Heart right ventricle (tissue), 16 donors: Measurements from ENCODE around the gene TRIM16. TPM values are rescaled to one million over a fixed set of nuclear protein-coding genes. Genes with fewer than 3 reads are reported as not detected.
"Not testable (repeated sequence)": the region's sequence is repeated elsewhere in the genome, so short reads cannot be mapped to it uniquely, and the experiment has no call there.

Experiments used
- ATAC-seq, 8 donors: fragments of 200-7000 bp; cut with Tn5 transposase; one replicate each; pipeline ENCODE4 v1.9.1; 2020; ENCODE audit warnings: mild to moderate bottlenecking in 8 of 8, moderate library complexity in 8 of 8, moderate number of reproducible peaks in 1 of 8
- DNase-seq, 2 donors: peaks; one replicate each; pipeline ENCODE4 v3.0.0-alpha.2; 2020
- H3K27ac ChIP-seq, 10 donors: fragments of 200-600 bp; sonication (generic) in 2 of 10; one replicate each; pipeline versions ENCODE4 v1.5.0 to v1.8.0; 2020 to 2022; ENCODE audit warnings: mild to moderate bottlenecking in 3 of 10
- H3K27me3 ChIP-seq, 7 donors: fragments of 200-600 bp; one replicate each; pipeline ENCODE4 v1.8.0; 2021 to 2022; ENCODE audit warnings: mild to moderate bottlenecking in 2 of 7
- H3K36me3 ChIP-seq, 9 donors: fragments of 200-600 bp; sonication (generic) in 1 of 9; one replicate each; pipeline versions ENCODE4 v1.5.0 to v1.8.0; 2020 to 2022; ENCODE audit warnings: mild to moderate bottlenecking in 2 of 9
- H3K4me1 ChIP-seq, 9 donors: fragments of 200-600 bp; sonication (generic) in 1 of 9; one replicate each; pipeline versions ENCODE4 v1.5.0 to v1.8.0; 2020 to 2022; ENCODE audit warnings: mild to moderate bottlenecking in 4 of 9
- H3K4me3 ChIP-seq, 10 donors: fragments of 200-600 bp; sonication (generic) in 2 of 10; one replicate each; pipeline versions ENCODE4 v1.5.0 to v1.8.0; 2020 to 2022; ENCODE audit warnings: mild to moderate bottlenecking in 7 of 10, moderate library complexity in 2 of 10
- H3K9me3 ChIP-seq, 11 donors: fragments of 200-600 bp in 10 of 11; sonication (generic) in 2 of 11; one replicate each; pipeline versions ENCODE4 v1.5.0 to v1.8.0; 2013 to 2022; ENCODE audit warnings: mild to moderate bottlenecking in 2 of 11, control low read depth in 1 of 11, moderate library complexity in 1 of 11
- WGBS, 2 donors: extraction: QIAGEN DNeasy Blood & Tissue Kit; methylation state at CpG; one replicate each; pipeline ENCODE4 v1.1.7; 2013; ENCODE audit warnings: inconsistent platforms in 1 of 2; 5-methylcytosine and 5-hydroxymethylcytosine counted together
- intact Hi-C, 10 donors: fragments of 100-400 bp; cut with DNase I; formaldehyde crosslinking; loops; one replicate each; pipeline versions ENCODE4 v1.11.1 to v1.14.2; 2022
- polyA plus RNA-seq, 2 donors: library from polyadenylated mRNA; stranded (reverse); fragments of 200-250 nt; gene quantifications; one replicate each; pipeline ENCODE4 v1.2.3, GENCODE V29; 2013
- total RNA-seq, 10 donors: library from RNA; stranded (reverse); fragmentation: NEBNext Ultra II Directional in 3 of 10; extraction: Animal tissue kit (Norgen Biotek cat#: 25700) in 3 of 10; gene quantifications; one replicate each; pipeline versions ENCODE4 v1.2.1 to v1.2.4, GENCODE V29; 2021 to 2023
- donor health status: Arrhythmogenic right ventricular cardiomyopathy.
- donor health status: ischemic (EF 13 %, LVEDD 7.1; RV severe dilation, severe dysfunction).
- donor health status: healthy with polysubstance abuse.
- donor health status: DM: no; HTN: yes; CAD: no.
- donor health status: DM: no; HTN: no; CAD: no.
- donor health status: ischemic (EF 25% LVEDD 6.9; RV normal size, moderate dysfunction).
- donor health status: ischemic (EF 25% LVEDD 5.7; RV mildly dilated, moderate dysfunction).
- donor health status: healthy.
- donor health status: DM: yes; HTN: yes; CAD: no.
- donor health status: Ischemic cardiomyopathy.
- donor health status: ischemic (EF 35%, LVEDD 5.7; RV mildly dilated, moderate dysfunction).
- donor health status: nonischemic (EF 11% LVEDD 7.7; RV severe dilation, severe dysfunction).
- donor health status: DM: yes; HTN: yes; CAD: no.
- donor health status: PGD.
- donor health status: ischemic (EF 29% LVEDD 5.4; RV normal size, mild dysfunction).
- donor health status: nonischemic (EF 23%, LVEDD 6.1; RV moderate dilation, normal function).

The TRIM16 gene
- total and polyA plus RNA-seq, 12 donors = 8.2 to 41.5 (median 18.5) TPM

DNA sequence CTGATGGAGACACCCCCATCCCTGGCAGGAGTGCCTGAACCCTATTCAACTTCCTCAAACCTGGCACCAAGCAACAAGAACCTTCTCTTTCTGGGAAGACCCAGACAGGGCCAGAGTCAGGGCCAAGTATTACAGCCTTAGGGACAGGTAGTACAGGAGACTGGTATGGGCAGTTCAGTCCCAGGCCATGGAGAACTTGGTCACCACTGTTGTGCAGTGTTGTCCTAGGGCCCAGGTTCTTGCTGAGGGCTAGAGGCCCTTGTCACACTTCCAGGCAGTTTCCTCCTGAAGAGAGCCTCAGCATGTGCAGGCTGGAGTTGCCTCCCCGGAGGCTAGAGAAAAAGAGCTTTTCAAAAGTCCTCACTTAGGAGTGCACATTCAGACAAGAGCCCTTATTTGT lies 93.3 kb downstream of the TRIM16 start:
- H3K27me3 ChIP-seq, intact Hi-C loops, H3K4me3 ChIP-seq, H3K4me1 ChIP-seq, H3K36me3 ChIP-seq, DNase-seq, H3K9me3 ChIP-seq, H3K27ac ChIP-seq: not testable (repeated sequence)
- ATAC-seq = peak in 2 of 8 donors; percentile 27 to 55
- 92 to 100% methylated on average over 1 of the region's 1 CpG for WGBS, 2 donors

DNA sequence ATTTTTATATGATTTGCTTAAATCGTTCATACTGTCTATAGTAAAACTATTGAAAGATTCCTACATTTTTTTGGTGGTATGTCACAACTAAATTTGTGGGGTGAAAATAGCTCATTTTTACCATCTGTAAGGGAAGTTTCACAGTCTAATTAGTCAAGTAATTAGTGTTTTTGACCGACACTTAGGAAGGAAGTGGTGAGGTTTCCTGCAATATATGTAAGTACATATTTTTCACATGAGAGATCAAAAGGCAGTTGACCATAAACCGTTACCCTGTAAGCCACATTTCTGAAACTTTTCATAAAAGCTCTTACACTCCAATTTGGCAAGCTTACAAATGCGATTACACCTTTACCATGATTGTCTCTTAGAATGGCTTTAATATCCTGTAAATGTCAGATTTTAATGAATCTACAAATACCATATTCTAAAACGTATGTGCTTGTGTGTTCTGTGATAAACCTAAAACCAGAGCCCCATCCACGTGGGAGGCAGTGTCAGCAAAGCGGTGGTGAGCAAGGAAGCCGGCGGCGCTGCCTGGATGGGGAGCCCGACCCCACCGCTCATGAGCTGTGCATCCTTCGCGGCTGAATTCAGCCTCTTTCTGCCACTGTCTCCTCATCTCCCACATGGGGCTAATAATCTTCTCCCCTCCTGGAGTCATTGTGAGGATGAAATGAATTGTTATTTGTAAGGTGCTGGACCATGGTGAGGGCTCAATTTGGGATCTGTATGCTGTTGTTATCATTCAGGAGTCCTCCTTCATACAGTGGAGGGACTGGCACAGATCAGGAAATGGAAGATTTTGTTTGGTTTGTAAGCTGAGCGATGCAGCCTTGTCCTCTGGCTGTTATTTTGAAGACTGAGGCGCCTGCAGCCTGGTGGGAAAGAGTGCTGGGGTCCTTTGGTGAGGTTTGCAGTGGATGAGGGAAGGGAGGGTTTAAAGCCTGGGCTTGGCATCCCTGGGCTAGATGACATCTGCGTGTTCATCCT lies 94.3 kb downstream of the TRIM16 start:
- ATAC-seq = not testable (repeated sequence)
- 75 to 81% methylated on average over 12 to 13 of the region's 17 CpGs for WGBS, 2 donors

DNA sequence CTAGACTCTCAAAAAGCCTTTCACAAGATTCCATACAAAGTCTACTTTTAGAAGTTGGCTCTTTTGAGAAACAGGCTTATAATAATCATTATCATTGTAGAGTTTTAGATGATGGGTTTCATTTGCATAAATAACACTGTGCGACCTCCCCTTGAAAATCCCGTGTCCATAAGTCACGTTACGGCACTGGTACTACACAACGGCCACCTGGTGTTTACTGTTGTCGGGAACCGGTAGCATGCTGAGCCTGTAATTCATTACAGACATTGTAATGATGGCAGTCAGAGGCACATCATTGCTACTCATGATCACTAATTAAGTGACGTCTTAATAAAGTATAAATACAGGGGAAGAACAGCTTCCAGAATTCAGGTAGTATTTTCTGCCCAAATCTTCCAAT lies 96.1 kb downstream of the TRIM16 start:
- intact Hi-C loops, DNase-seq: not testable (repeated sequence)
- 88 to 95% methylated on average over 8 of the region's 8 CpGs for WGBS, 2 donors

More for the DNA sequence above, 94.3 kb downstream of the TRIM16 start:
- H3K27me3 ChIP-seq, DNase-seq, H3K27ac ChIP-seq, H3K36me3 ChIP-seq, H3K4me3 ChIP-seq, H3K9me3 ChIP-seq, intact Hi-C loops, H3K4me1 ChIP-seq: not testable (repeated sequence)

DNA sequence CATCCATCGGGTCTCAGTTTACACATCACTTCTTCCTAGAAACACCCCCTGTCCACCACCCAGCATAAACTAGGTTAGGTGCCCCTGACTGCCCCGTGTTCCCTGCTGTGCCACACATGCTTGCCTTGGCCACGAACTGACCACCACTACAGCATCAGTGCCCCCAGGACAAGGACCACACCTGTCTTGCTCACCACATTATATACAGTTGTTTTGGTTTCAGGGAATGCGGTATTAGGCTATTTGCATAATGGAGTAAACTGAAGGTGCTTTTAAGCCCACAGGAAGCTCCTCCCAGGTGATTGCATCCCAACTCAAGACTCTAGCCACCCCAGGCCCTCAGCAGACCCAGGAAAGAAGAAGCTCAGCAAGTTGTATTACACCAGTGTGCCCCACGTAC lies 100.8 kb downstream of the TRIM16 start:
- H3K27ac ChIP-seq, H3K27me3 ChIP-seq, H3K36me3 ChIP-seq, H3K4me1 ChIP-seq, DNase-seq, intact Hi-C loops, H3K4me3 ChIP-seq, ATAC-seq, H3K9me3 ChIP-seq: not testable (repeated sequence)
- 71 to 86% methylated on average over 2 to 3 of the region's 5 CpGs for WGBS, 2 donors

More for the DNA sequence above, 96.1 kb downstream of the TRIM16 start:
- H3K9me3 ChIP-seq, H3K27ac ChIP-seq, H3K4me3 ChIP-seq, ATAC-seq, H3K36me3 ChIP-seq, H3K27me3 ChIP-seq, H3K4me1 ChIP-seq: not testable (repeated sequence)

DNA sequence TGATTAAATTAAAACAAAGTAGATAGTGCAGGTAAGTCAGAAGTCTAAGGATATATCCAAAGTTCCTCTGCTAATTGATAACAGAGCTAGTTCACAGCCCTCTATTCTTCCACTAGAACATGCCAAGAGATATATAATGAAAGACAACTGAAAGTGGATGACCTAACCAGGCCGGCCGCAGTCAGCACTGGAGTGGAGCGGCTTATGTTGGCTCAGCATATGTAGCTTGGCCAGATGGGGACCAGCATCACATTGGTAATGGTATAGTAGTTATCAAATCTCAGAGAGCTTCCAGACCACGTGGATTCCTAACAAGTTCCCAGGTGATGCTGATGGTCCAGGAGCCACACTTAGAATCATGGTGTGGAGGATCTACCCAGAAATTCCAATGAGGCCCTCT lies 102.6 kb downstream of the TRIM16 start:
- DNase-seq, H3K27ac ChIP-seq, intact Hi-C loops, H3K9me3 ChIP-seq, H3K36me3 ChIP-seq, H3K4me1 ChIP-seq, H3K27me3 ChIP-seq, H3K4me3 ChIP-seq: not testable (repeated sequence)
- peak in 1 of 8 donors; percentile 50 for ATAC-seq
- 75 to 97% methylated on average over 4 of the region's 4 CpGs for WGBS, 2 donors

Other genes with a start within 250 kb of the TRIM16 start
- 1 to 10 TPM in 4 of 10 donors, under 1 TPM in 4, not detected in 2; 0.53 to 4.1 (median 0.92) TPM for gene CDRT4, start 216.7 kb downstream of the TRIM16 start, total RNA-seq
- gene CDRT4, start 216.7 kb downstream of the TRIM16 start, polyA plus RNA-seq = 1 to 10 TPM in 1 of 2 donors, under 1 TPM in 1; 0.45 to 4.2 TPM
- 1 to 10 TPM; 2.5 to 8.2 (median 5.0) TPM for gene TVP23C, start 120.8 kb downstream of the TRIM16 start, total RNA-seq
- 1 to 10 TPM; 2.0 to 5.3 TPM for gene TVP23C, start 120.8 kb downstream of the TRIM16 start, polyA plus RNA-seq
- 1 to 10 TPM in 2 of 10 donors, under 1 TPM in 8; 0.25 to 2.2 (median 0.55) TPM for gene FBXW10B, start 64.6 kb downstream of the TRIM16 start, total RNA-seq
- gene FBXW10B, start 64.6 kb downstream of the TRIM16 start, polyA plus RNA-seq = 1 to 10 TPM in 1 of 2 donors, under 1 TPM in 1; 0.87 to 2.2 TPM
- 10 to 100 TPM in 8 of 10 donors, 1 to 10 TPM in 2; 9.0 to 17.2 (median 12.3) TPM for gene ZNF286A, start 15.4 kb upstream of the TRIM16 start, total RNA-seq
- 10 to 100 TPM in 1 of 2 donors, 1 to 10 TPM in 1; 7.8 to 10.7 TPM for gene ZNF286A, start 15.4 kb upstream of the TRIM16 start, polyA plus RNA-seq
- gene TBC1D26, start 48.0 kb upstream of the TRIM16 start, total RNA-seq = not detected
- under 1 TPM in 1 of 2 donors, not detected in 1; 0.07 TPM for gene TBC1D26, start 48.0 kb upstream of the TRIM16 start, polyA plus RNA-seq